K562 (cell line): ENCODE results near the gene SEBOX. TPM values are rescaled to one million over a fixed set of nuclear protein-coding genes. Genes with fewer than 3 reads are reported as not detected.

Source experiments
- BCLAF1 ChIP-seq, 2 experiments: fragments of 450-650 bp in 1 of 2; IDR thresholded peaks; 2 replicates each; pipeline ENCODE4 v1.6.1; 2011 to 2017; ENCODE audit warnings: low read depth in 2 of 2, antibody characterized with exemption in 1 of 2, borderline replicate concordance in 1 of 2, low read length in 1 of 2, mild to moderate bottlenecking in 1 of 2, mixed read lengths in 1 of 2; ENCODE audit not compliant: control insufficient read depth in 1 of 2
- CEBPB ChIP-seq: fragments of 450-650 bp; IDR thresholded peaks from 2 replicates; pipeline ENCODE4 v1.6.1; 2016; ENCODE audit warnings: missing genetic modification characterization, missing compliant biosample characterization
- CEBPZ ChIP-seq: fragments of 150-350 bp; IDR thresholded peaks from 2 replicates; pipeline ENCODE4 v1.6.1; 2014; ENCODE audit warnings: low read depth, mild to moderate bottlenecking, low read length, borderline replicate concordance
- ERF ChIP-seq: fragments of 450-650 bp; formaldehyde crosslinking; IDR thresholded peaks from 2 replicates; pipeline ENCODE4 v1.4.0; 2020; ENCODE audit warnings: mild to moderate bottlenecking, mixed read lengths
- HBP1 ChIP-seq: fragments of 450-650 bp; formaldehyde crosslinking; IDR thresholded peaks from 2 replicates; pipeline ENCODE4 v1.4.0; 2022; ENCODE audit warnings: missing genetic modification characterization
- HDAC2 ChIP-seq: fragments of 450-650 bp; IDR thresholded peaks from 2 replicates; pipeline ENCODE4 v1.6.1; 2016; ENCODE audit warnings: mild to moderate bottlenecking
- HLTF ChIP-seq: fragments of 450-650 bp; IDR thresholded peaks from 2 replicates; pipeline ENCODE4 v1.6.1; 2016
- MAZ ChIP-seq, 2 experiments: fragments of 450-650 bp in 1 of 2; sonication (generic) in 1 of 2; formaldehyde crosslinking; IDR thresholded peaks in 1 of 2; conservative IDR thresholded peaks in 1 of 2; 2 replicates each; pipeline versions ENCODE4 v1.4.0 to v1.5.0; 2020; ENCODE audit warnings: mild to moderate bottlenecking in 1 of 2, missing genetic modification reagents in 1 of 2
- RBM25 ChIP-seq: fragments of 200-400 bp; formaldehyde crosslinking; IDR thresholded peaks from 2 replicates; pipeline ENCODE4 v1.6.1; 2018; ENCODE audit warnings: low read length, low read depth, moderate library complexity; ENCODE audit not compliant: severe bottlenecking
- SMARCC2 ChIP-seq: fragments of 450-650 bp; IDR thresholded peaks from 2 replicates; pipeline ENCODE4 v1.6.1; 2017; ENCODE audit warnings: antibody characterized with exemption, moderate library complexity, mild to moderate bottlenecking, low read depth
- STAT5A ChIP-seq: IDR thresholded peaks from 2 replicates; pipeline ENCODE4 v1.6.1; 2012; ENCODE audit warnings: low read length, inconsistent platforms, borderline replicate concordance
- YY1 ChIP-seq, 3 experiments: IDR thresholded peaks; 2 replicates each; pipeline ENCODE4 v1.6.1; 2011; ENCODE audit warnings: low read length in 2 of 3, mild to moderate bottlenecking in 2 of 3, moderate library complexity in 2 of 3, borderline replicate concordance in 1 of 3, control low read depth in 1 of 3, low read depth in 1 of 3; ENCODE audit not compliant: insufficient read depth in 3 of 3, insufficient replicate concordance in 2 of 3, control insufficient read depth in 1 of 3, insufficient read length in 1 of 3; ENCODE audit errors: extremely low read depth in 1 of 3
- ZBED1 ChIP-seq: IDR thresholded peaks from 2 replicates; pipeline ENCODE4 v1.6.1; 2014
- ZBTB7A ChIP-seq: IDR thresholded peaks from 2 replicates; pipeline ENCODE4 v1.6.1; 2011; ENCODE audit warnings: low read depth, mild to moderate bottlenecking, low read length, moderate library complexity, borderline replicate concordance; ENCODE audit not compliant: control insufficient read depth
- ZFX ChIP-seq: sonication (generic); formaldehyde crosslinking; IDR thresholded peaks from 2 replicates; pipeline ENCODE4 v1.8.0; 2022; ENCODE audit warnings: mild to moderate bottlenecking, missing genetic modification reagents, moderate library complexity
- ZNF398 ChIP-seq: fragments of 250-450 bp; sonication (Bioruptor Pico); IDR thresholded peaks from 2 replicates; pipeline ENCODE4 v1.8.0; 2021; ENCODE audit warnings: moderate library complexity, mild to moderate bottlenecking, inconsistent platforms
- polyA plus RNA-seq, 8 experiments: library from polyadenylated mRNA; depleted of rRNA in 4 of 8; stranded (reverse) in 5 of 8; unstranded in 3 of 8; fragments of >200 nt; fragmentation: Nextera tagmentation in 2 of 8; fragmentation: Illumina TruSeq in 1 of 8; extraction: Ambion mirVana in 2 of 8; extraction: Trizol in 1 of 8; gene quantifications; 2 replicates each; pipeline versions ENCODE4 v1.2.1 to v1.2.3, GENCODE V29; 2011 to 2014; ENCODE audit warnings: inconsistent platforms in 1 of 8, missing spikeins in 1 of 8
- total RNA-seq, 7 experiments: library from RNA; depleted of rRNA in 6 of 7; stranded (reverse); fragments of >200 nt in 6 of 7; fragmentation: Illumina TruSeq in 2 of 7; extraction: Trizol in 2 of 7; gene quantifications; 2 replicates each; pipeline versions ENCODE4 v1.2.1 to v1.2.3, GENCODE V29; 2011 to 2021; ENCODE audit warnings: low replicate concordance in 1 of 7

SEBOX gene
- total and polyA plus RNA-seq, 9 of the 15 experiments (the other 6 are each of a cell fraction or from before 2014, with no cell fraction given), result not detected

- TF ChIP-seq HBP1 (no peak), BCLAF1 (IDR thresholded peaks at IDR 0.05; ENCODE audit: borderline replicate concordance in 1 of 2, control insufficient read depth in 1 of 2, low read depth in 2 of 2, low read length in 1 of 2) (no peak), MAZ (CRISPR knock-in tag; conservative IDR thresholded peaks at IDR 0.05 in 1 of 2, IDR thresholded peaks at IDR 0.05 in 1 of 2) (no peak), CEBPZ (no peak), SMARCC2 (no peak), HLTF (no peak), ZFX (CRISPR knock-in tag) (peak; percentile 53; the same call in 1 of the 2 replicates), CEBPB (tag) (no peak), ZBTB7A (no peak), ZNF398 (CRISPR knock-in tag) (no peak), STAT5A (no peak), YY1 (IDR thresholded peaks at IDR 0.05; ENCODE audit: borderline replicate concordance in 1 of 3, control insufficient read depth in 1 of 3, extremely low read depth in 1 of 3, insufficient read depth in 3 of 3, insufficient read length in 1 of 3, insufficient replicate concordance in 2 of 3, low read depth in 1 of 3, low read length in 2 of 3) (no peak), RBM25 (no peak), HDAC2 (no peak; the same call in 1 of the 2 replicates), ERF (CRISPR knock-in tag) (no peak), ZBED1 (no peak)
Measured at GRCh38 chr17:28317099-28317965, 47.7 kb downstream of the SEBOX start (continued).
